ENCODE measurements around the gene SORD.

- TF ChIP-seq POLR2A (IDR thresholded peaks at IDR 0.05) (no peak), CTCF (IDR thresholded peaks at IDR 0.05) (no peak)
Observed at GRCh38 chr15:45122719-45123118, 99.7 kb downstream of the SORD start.

Measured in body of pancreas (tissue), 4 donors.